Mesothelial cell of epicardium (in vitro differentiated cells): ENCODE results near the gene SMC6. TPM values are rescaled to one million over a fixed set of nuclear protein-coding genes. Genes with fewer than 3 reads are reported as not detected.

Experiments used
- DNase-seq, 2 experiments: peaks; one replicate each; pipeline ENCODE4 v3.0.0; 2021; ENCODE audit warnings: low spot score in 2 of 2; ENCODE audit not compliant: unreplicated experiment in 2 of 2
- H3K27ac Mint-ChIP-seq: 2 replicates; pipeline ENCODE4 v1.8.0; 2021; ENCODE audit warnings: mixed read lengths
- H3K27me3 Mint-ChIP-seq: 2 replicates; pipeline ENCODE4 v1.8.0; 2021; ENCODE audit warnings: low read depth, mixed read lengths
- H3K36me3 Mint-ChIP-seq: 2 replicates; pipeline ENCODE4 v1.8.0; 2021; ENCODE audit warnings: mixed read lengths
- H3K4me1 Mint-ChIP-seq: 2 replicates; pipeline ENCODE4 v1.8.0; 2021; ENCODE audit warnings: mixed read lengths
- H3K4me3 Mint-ChIP-seq: 2 replicates; pipeline ENCODE4 v1.8.0; 2021; ENCODE audit warnings: mild to moderate bottlenecking, moderate library complexity, mixed read lengths
- H3K9me3 Mint-ChIP-seq: 2 replicates; pipeline ENCODE4 v1.8.0; 2021; ENCODE audit warnings: mixed read lengths
- CTCF ChIP-seq: fragments of 200-600 bp; sonication (generic); IDR thresholded peaks from one replicate; pipeline ENCODE4 v1.5.0; 2021; ENCODE audit warnings: antibody characterized with exemption; ENCODE audit not compliant: unreplicated experiment
- total RNA-seq: library from RNA; stranded (reverse); gene quantifications from 3 replicates; pipeline ENCODE4 v1.2.1, GENCODE V29; 2021

Gene SMC6
- total RNA-seq, 1 donor from 2014 or later: 24.7 TPM

- H3K4me3 Mint-ChIP-seq: no peak overlapping the region
- H3K27ac Mint-ChIP-seq: peak overlapping the region; percentile 21
- DNase-seq: no peak
- no peak for TF ChIP-seq CTCF
- no peaks in the 10 kb centered on the region for H3K36me3 Mint-ChIP-seq
- peaks cover 11% of the 10 kb centered on the region for H3K27me3 Mint-ChIP-seq
- H3K4me1 Mint-ChIP-seq: peaks cover 27% of the 10 kb centered on the region
- no peaks in the 10 kb centered on the region for H3K9me3 Mint-ChIP-seq
These were observed 37.7 kb upstream of the SMC6 start for GRCh38 chr2:17791121-17791816.

GRCh38 chr2:17790536-17790935, 36.9 kb upstream of the SMC6 start:
- Mint-ChIP-seq H3K4me1 (peaks cover 27% of the 10 kb centered on the region), H3K27ac (no peak overlapping the region), H3K4me3 (no peak overlapping the region), H3K36me3 (no peaks in the 10 kb centered on the region), H3K9me3 (no peaks in the 10 kb centered on the region), H3K27me3 (peaks cover 10% of the 10 kb centered on the region)
- no peak for TF ChIP-seq CTCF
- no peak for DNase-seq

DNA sequence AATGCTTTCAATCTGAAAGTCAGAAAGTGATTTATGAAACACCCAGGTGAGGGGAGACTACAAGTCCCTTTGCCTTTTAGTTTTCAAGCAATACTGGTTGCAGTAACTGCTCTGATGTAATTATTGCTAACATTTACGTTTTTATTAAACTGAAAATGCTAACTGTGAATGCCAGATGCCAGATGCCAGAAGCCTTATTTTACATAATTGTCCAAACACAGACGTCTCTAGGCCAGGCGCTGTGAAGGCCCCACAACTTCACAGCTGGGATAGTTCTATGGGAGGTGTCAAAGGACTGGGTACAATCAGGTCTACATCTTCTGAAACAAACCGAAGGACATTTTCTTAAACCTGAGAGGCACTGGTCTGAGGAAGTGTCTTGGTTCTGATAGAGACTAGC, 35.2 kb upstream of the SMC6 start:
- Mint-ChIP-seq H3K4me3 (no peak overlapping the region), H3K9me3 (peaks cover 6% of the 10 kb centered on the region), H3K27ac (no peak overlapping the region), H3K4me1 (peaks cover 27% of the 10 kb centered on the region), H3K36me3 (peaks cover 3% of the 10 kb centered on the region), H3K27me3 (peaks cover 5% of the 10 kb centered on the region)
- no peak for DNase-seq
- no peak for TF ChIP-seq CTCF

DNA sequence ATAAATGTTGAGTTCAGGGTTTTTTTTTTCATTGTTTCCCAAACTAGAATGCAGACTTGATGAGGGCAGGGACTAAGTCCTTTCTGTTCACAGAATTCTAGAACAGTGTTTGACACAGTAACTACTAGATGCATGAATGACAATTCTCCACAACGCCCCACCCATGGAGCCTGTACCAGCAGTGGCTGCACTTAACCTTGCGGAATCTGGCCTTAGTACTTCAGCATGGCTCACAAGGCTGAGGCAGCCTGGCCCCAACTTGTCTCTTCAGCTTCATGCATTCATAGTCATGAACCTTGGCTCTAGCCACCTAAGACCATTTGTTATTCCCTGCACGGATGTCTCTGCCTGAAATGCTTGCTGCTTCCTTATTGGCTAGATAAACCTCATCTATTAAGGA, 33.1 kb upstream of the SMC6 start:
- peaks cover 21% of the 10 kb centered on the region for H3K4me1 Mint-ChIP-seq
- no peak overlapping the region for H3K27ac Mint-ChIP-seq
- no peak for DNase-seq
- H3K27me3 Mint-ChIP-seq: peaks cover 5% of the 10 kb centered on the region
- peaks cover 12% of the 10 kb centered on the region for H3K9me3 Mint-ChIP-seq
- H3K36me3 Mint-ChIP-seq: peaks cover 14% of the 10 kb centered on the region
- no peak for TF ChIP-seq CTCF
- H3K4me3 Mint-ChIP-seq: no peak overlapping the region

DNA sequence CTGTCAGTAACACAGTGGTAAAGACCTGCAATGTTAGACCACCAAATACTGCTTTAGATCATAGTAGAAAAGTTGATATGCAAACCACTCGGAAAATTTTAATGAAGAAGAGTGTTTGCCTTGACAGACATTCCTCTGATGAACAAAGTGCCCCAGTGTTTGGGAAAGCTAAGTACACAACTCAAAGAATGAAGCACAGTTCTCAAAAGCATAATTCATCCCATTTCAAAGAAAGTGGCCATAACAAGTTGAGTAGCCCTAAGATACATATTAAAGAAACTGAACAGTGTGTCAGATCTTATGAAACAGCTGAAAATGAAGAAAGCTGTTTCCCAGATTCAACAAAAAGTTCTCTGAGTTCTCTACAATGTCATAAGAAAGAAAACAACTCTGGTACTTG, 27.9 kb upstream of the SMC6 start:
- H3K9me3 Mint-ChIP-seq: peaks cover 12% of the 10 kb centered on the region
- no peak overlapping the region for H3K4me3 Mint-ChIP-seq
- no peak overlapping the region for H3K27ac Mint-ChIP-seq
- peaks cover 29% of the 10 kb centered on the region for H3K36me3 Mint-ChIP-seq
- DNase-seq: no peak
- no peaks in the 10 kb centered on the region for H3K27me3 Mint-ChIP-seq
- no peaks in the 10 kb centered on the region for H3K4me1 Mint-ChIP-seq
- TF ChIP-seq CTCF: no peak

DNA sequence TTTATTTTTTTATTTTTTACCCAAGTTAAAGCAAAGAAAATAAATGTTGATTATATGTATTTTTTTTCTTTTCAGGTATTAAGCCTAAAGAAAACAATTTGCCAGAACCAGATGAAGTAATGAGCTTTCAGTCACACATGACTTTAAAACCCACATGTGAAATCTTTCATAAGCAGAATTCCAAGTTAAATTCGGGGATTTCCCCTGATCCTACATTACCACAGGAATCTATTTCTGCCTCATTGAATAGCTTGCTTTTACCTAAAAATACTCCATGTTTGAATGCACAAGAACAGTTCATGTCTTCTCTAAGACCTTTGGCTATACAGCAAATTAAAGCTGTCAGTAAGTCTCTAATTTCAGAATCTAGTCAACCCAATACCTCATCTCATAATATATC, 26.9 kb upstream of the SMC6 start:
- Mint-ChIP-seq H3K36me3 (peaks cover 34% of the 10 kb centered on the region), H3K27ac (no peak overlapping the region), H3K27me3 (no peaks in the 10 kb centered on the region), H3K9me3 (peaks cover 12% of the 10 kb centered on the region), H3K4me3 (no peak overlapping the region), H3K4me1 (no peaks in the 10 kb centered on the region)
- no peak for DNase-seq
- TF ChIP-seq CTCF: no peak
